Measurements from ENCODE around the gene FUBP1.

The FUBP1 gene

DNA sequence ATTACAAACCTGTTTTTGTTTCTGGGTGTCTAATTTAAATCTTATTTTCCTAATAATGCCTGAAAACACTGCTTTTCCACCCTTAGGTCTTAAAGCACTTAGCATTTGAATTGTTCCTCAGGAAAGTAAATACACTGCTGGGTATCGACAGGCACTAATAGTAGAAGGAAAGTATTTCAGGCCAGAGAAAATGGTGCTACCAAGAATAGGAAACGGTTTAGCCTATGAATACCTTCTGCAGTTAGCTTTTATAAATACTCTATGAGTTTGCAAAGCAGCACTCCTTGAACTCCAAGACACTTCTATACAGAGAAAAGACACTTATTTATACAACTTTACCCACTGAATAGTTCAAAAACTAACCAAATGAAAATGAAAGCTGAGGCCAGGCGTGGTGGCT lies 6.8 kb downstream of the FUBP1 start:
- ATAC-seq (ENCODE audit: low read depth) (no peak), DNase-seq (ENCODE audit: low spot score) (no peak)
- no peaks in the 10 kb centered on the region for H3K27me3 ChIP-seq (ENCODE audit: insufficient read depth, poor library complexity, severe bottlenecking)
- peaks cover 98% of the 10 kb centered on the region for H3K36me3 ChIP-seq (ENCODE audit: low read depth)
- H3K4me3 ChIP-seq (ENCODE audit: severe bottlenecking), result no peak overlapping the region
- H3K9me3 ChIP-seq (ENCODE audit: severe bottlenecking), result no peaks in the 10 kb centered on the region
- peaks cover 27% of the 10 kb centered on the region for H3K4me1 ChIP-seq (ENCODE audit: insufficient read depth, poor library complexity, severe bottlenecking)
- H3K27ac ChIP-seq (ENCODE audit: poor library complexity, severe bottlenecking), result no peak overlapping the region
- TF ChIP-seq, protein P1, sequence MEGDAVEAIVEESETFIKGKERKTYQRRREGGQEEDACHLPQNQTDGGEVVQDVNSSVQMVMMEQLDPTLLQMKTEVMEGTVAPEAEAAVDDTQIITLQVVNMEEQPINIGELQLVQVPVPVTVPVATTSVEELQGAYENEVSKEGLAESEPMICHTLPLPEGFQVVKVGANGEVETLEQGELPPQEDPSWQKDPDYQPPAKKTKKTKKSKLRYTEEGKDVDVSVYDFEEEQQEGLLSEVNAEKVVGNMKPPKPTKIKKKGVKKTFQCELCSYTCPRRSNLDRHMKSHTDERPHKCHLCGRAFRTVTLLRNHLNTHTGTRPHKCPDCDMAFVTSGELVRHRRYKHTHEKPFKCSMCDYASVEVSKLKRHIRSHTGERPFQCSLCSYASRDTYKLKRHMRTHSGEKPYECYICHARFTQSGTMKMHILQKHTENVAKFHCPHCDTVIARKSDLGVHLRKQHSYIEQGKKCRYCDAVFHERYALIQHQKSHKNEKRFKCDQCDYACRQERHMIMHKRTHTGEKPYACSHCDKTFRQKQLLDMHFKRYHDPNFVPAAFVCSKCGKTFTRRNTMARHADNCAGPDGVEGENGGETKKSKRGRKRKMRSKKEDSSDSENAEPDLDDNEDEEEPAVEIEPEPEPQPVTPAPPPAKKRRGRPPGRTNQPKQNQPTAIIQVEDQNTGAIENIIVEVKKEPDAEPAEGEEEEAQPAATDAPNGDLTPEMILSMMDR (IDR thresholded peaks at IDR 0.05; ENCODE audit: poor library complexity, severe bottlenecking), result no peak

DNA sequence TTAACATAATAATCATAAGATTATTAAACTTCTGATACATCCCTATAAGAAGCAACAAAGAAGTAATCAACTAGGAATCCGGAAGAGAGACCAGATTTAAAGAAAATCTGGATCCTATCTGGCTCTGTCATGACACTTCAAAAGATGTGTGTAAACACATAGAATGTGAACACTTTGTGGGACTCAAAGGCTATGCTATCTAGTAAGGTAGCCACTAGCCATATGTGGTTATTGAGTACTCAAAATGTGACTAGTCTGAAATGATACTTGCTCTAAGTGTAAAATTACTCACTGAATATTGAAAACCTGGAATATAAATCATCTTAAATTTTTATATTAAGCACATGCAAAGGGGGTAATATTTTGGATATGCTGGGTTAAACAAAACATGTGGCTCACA lies 8.7 kb downstream of the FUBP1 start:
- ATAC-seq (ENCODE audit: low read depth) (no peak), DNase-seq (ENCODE audit: low spot score) (no peak)
- H3K9me3 ChIP-seq (ENCODE audit: severe bottlenecking), result no peaks in the 10 kb centered on the region
- H3K4me1 ChIP-seq (ENCODE audit: insufficient read depth, poor library complexity, severe bottlenecking), result peaks cover 16% of the 10 kb centered on the region
- no peaks in the 10 kb centered on the region for H3K27me3 ChIP-seq (ENCODE audit: insufficient read depth, poor library complexity, severe bottlenecking)
- peaks cover 98% of the 10 kb centered on the region for H3K36me3 ChIP-seq (ENCODE audit: low read depth)
- no peak overlapping the region for H3K27ac ChIP-seq (ENCODE audit: poor library complexity, severe bottlenecking)
- TF ChIP-seq, protein P1 (IDR thresholded peaks at IDR 0.05; ENCODE audit: poor library complexity, severe bottlenecking), result no peak
- no peak overlapping the region for H3K4me3 ChIP-seq (ENCODE audit: severe bottlenecking)

DNA sequence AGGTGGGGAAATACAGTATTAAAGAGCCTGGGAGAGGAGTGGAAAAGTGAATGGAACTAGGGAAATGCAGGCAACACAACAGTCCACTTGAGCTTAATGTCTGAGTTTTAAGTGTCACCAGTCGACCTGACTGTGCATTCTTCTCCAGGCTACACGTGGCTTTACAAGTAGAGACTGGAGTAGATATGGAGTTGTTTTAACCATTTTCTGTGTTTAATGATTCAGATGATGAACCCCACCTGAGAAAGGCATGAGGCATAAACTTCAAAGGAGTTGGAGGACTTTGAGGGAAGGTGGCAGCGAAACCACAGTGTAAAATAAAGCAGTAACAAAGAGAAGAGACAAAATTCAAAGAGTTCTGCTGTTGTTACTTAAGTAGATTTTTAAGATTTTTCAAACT lies 12.6 kb downstream of the FUBP1 start:
- no peak for ATAC-seq (ENCODE audit: low read depth)
- no peak for DNase-seq (ENCODE audit: low spot score)
- peaks cover 100% of the 10 kb centered on the region for H3K36me3 ChIP-seq (ENCODE audit: low read depth)
- TF ChIP-seq, protein P1 (IDR thresholded peaks at IDR 0.05; ENCODE audit: poor library complexity, severe bottlenecking), result no peak
- H3K27me3 ChIP-seq (ENCODE audit: insufficient read depth, poor library complexity, severe bottlenecking), result no peaks in the 10 kb centered on the region
- H3K27ac ChIP-seq (ENCODE audit: poor library complexity, severe bottlenecking), result no peak overlapping the region
- peaks cover 8% of the 10 kb centered on the region for H3K4me1 ChIP-seq (ENCODE audit: insufficient read depth, poor library complexity, severe bottlenecking)
- H3K4me3 ChIP-seq (ENCODE audit: severe bottlenecking), result no peak overlapping the region
- no peaks in the 10 kb centered on the region for H3K9me3 ChIP-seq (ENCODE audit: severe bottlenecking)

DNA sequence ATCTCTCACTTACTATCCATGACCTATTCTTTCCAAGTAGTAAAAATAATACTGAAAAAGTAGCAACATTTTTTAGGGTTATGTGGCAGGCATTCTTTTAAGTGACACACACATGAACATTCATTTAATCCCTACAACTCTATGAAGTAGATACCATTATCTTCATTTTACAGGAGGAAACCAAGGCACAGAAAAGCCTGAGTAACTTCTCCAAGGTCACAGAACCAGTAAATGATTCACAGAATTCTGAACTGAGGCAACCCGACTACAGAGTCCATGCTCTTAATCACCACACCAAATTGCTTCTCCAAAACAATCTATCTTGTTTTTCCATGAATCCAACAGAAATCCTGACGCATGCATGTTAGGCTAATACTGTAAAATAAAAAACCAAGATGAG lies 17.5 kb downstream of the FUBP1 start:
- Histone ChIP-seq H3K4me1 (ENCODE audit: insufficient read depth, poor library complexity, severe bottlenecking) (no peaks in the 10 kb centered on the region), H3K27ac (ENCODE audit: poor library complexity, severe bottlenecking) (no peak overlapping the region), H3K27me3 (ENCODE audit: insufficient read depth, poor library complexity, severe bottlenecking) (no peaks in the 10 kb centered on the region), H3K9me3 (ENCODE audit: severe bottlenecking) (no peaks in the 10 kb centered on the region), H3K4me3 (ENCODE audit: severe bottlenecking) (no peak overlapping the region), H3K36me3 (ENCODE audit: low read depth) (peaks cover 100% of the 10 kb centered on the region)
- TF ChIP-seq, protein P1 (IDR thresholded peaks at IDR 0.05; ENCODE audit: poor library complexity, severe bottlenecking), result no peak
- ATAC-seq (ENCODE audit: low read depth) (no peak), DNase-seq (ENCODE audit: low spot score) (no peak)

DNA sequence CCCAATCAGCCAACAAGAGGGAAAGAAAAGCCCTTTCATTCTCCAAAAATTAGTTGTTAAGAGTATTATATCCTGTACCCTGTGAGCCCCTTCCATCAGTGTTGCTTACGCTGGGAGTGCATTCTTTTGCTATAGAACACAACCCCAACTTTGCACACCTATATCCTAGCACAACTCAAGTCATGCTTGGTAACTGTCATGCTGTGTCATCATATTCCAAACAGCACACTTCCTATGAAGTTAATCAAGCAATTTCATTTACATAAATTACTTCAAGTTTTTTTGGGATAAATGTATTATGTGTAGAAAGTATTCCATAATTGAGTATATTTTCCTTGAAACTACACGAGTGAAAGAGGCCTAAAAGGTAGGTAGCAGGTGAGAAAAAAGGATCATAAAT lies 20.0 kb downstream of the FUBP1 start:
- Histone ChIP-seq H3K27ac (ENCODE audit: poor library complexity, severe bottlenecking) (no peak overlapping the region), H3K4me1 (ENCODE audit: insufficient read depth, poor library complexity, severe bottlenecking) (no peaks in the 10 kb centered on the region), H3K27me3 (ENCODE audit: insufficient read depth, poor library complexity, severe bottlenecking) (no peaks in the 10 kb centered on the region), H3K4me3 (ENCODE audit: severe bottlenecking) (no peak overlapping the region), H3K36me3 (ENCODE audit: low read depth) (peaks cover 100% of the 10 kb centered on the region), H3K9me3 (ENCODE audit: severe bottlenecking) (no peaks in the 10 kb centered on the region)
- TF ChIP-seq, protein P1 (IDR thresholded peaks at IDR 0.05; ENCODE audit: poor library complexity, severe bottlenecking), result no peak
- ATAC-seq (ENCODE audit: low read depth) (no peak), DNase-seq (ENCODE audit: low spot score) (no peak)

All from RWPE2 (cell line).